HepG2 (cell line): ENCODE results near the gene HIGD1A. TPM values are rescaled to one million over a fixed set of nuclear protein-coding genes. Genes with fewer than 3 reads are reported as not detected.

Source experiments
- BCL6 ChIP-seq: IDR thresholded peaks from 2 replicates; pipeline ENCODE4 v1.6.1; 2016; ENCODE audit warnings: missing genetic modification reagents, missing compliant biosample characterization
- BRCA1 ChIP-seq: sonication (generic); formaldehyde crosslinking; IDR thresholded peaks from 2 replicates; pipeline ENCODE4 v1.4.0; 2020; ENCODE audit warnings: missing genetic modification reagents
- CAMTA2 ChIP-seq: sonication (generic); formaldehyde crosslinking; IDR thresholded peaks from 2 replicates; pipeline ENCODE4 v1.4.0; 2020; ENCODE audit warnings: mild to moderate bottlenecking, missing genetic modification reagents, borderline replicate concordance
- DRAP1 ChIP-seq: IDR thresholded peaks from 2 replicates; pipeline ENCODE4 v1.6.1; 2016; ENCODE audit warnings: missing genetic modification reagents, missing compliant biosample characterization
- FIP1L1 ChIP-seq: fragments of 200-400 bp; formaldehyde crosslinking; IDR thresholded peaks from 2 replicates; pipeline ENCODE4 v1.6.1; 2018; ENCODE audit warnings: low read depth, mild to moderate bottlenecking, low read length, moderate library complexity, borderline replicate concordance; ENCODE audit not compliant: insufficient read depth
- FOSL2 ChIP-seq: sonication (generic); formaldehyde crosslinking; IDR thresholded peaks from 2 replicates; pipeline ENCODE4 v1.4.0; 2020; ENCODE audit warnings: missing genetic modification reagents
- FOXK2 ChIP-seq: fragments of 450-650 bp; IDR thresholded peaks from 2 replicates; pipeline ENCODE4 v1.6.1; 2016
- GATAD2A ChIP-seq: IDR thresholded peaks from 2 replicates; pipeline ENCODE4 v1.6.1; 2016
- KDM5B ChIP-seq: sonication (generic); formaldehyde crosslinking; IDR thresholded peaks from 2 replicates; pipeline ENCODE4 v1.4.0; 2020; ENCODE audit warnings: missing genetic modification reagents, mild to moderate bottlenecking, borderline replicate concordance
- MAX ChIP-seq: IDR thresholded peaks from 2 replicates; pipeline ENCODE4 v1.6.1; 2012; ENCODE audit warnings: inconsistent platforms
- PHF21A ChIP-seq: sonication (generic); formaldehyde crosslinking; IDR thresholded peaks from 2 replicates; pipeline ENCODE4 v1.5.0; 2020; ENCODE audit warnings: mild to moderate bottlenecking, missing genetic modification reagents
- SALL1 ChIP-seq: sonication (generic); formaldehyde crosslinking; IDR thresholded peaks from 2 replicates; pipeline ENCODE4 v1.8.0; 2022; ENCODE audit warnings: mild to moderate bottlenecking, missing genetic modification reagents
- SP5 ChIP-seq: IDR thresholded peaks from 2 replicates; pipeline ENCODE4 v1.6.1; 2016; ENCODE audit warnings: low read depth, borderline replicate concordance
- TFDP2 ChIP-seq: sonication (generic); formaldehyde crosslinking; IDR thresholded peaks from 2 replicates; pipeline ENCODE4 v1.4.0; 2020; ENCODE audit warnings: missing genetic modification reagents
- ZFX ChIP-seq: sonication (generic); formaldehyde crosslinking; IDR thresholded peaks from 2 replicates; pipeline ENCODE4 v1.4.0; 2020; ENCODE audit warnings: mild to moderate bottlenecking, low read depth, missing genetic modification reagents, moderate library complexity
- ZNF20 ChIP-seq: sonication (generic); formaldehyde crosslinking; IDR thresholded peaks from 2 replicates; pipeline ENCODE4 v1.4.0; 2020; ENCODE audit warnings: mild to moderate bottlenecking, moderate library complexity, missing genetic modification reagents
- ZNF337 ChIP-seq: sonication (generic); formaldehyde crosslinking; IDR thresholded peaks from 2 replicates; pipeline ENCODE4 v1.5.1; 2020; ENCODE audit warnings: missing genetic modification reagents, low read depth, mild to moderate bottlenecking, borderline replicate concordance
- ZNF343 ChIP-seq: sonication (generic); formaldehyde crosslinking; IDR thresholded peaks from 2 replicates; pipeline ENCODE4 v1.4.0; 2020; ENCODE audit warnings: mild to moderate bottlenecking, missing genetic modification reagents
- ZNF646 ChIP-seq: sonication (generic); formaldehyde crosslinking; IDR thresholded peaks from 2 replicates; pipeline ENCODE4 v1.9.0; 2021; ENCODE audit warnings: mild to moderate bottlenecking, missing genetic modification reagents
- ZNF839 ChIP-seq: sonication (generic); formaldehyde crosslinking; IDR thresholded peaks from 2 replicates; pipeline ENCODE4 v1.4.0; 2020; ENCODE audit warnings: missing genetic modification reagents, mild to moderate bottlenecking, borderline replicate concordance
- ZNF878 ChIP-seq: sonication (generic); formaldehyde crosslinking; IDR thresholded peaks from 2 replicates; pipeline ENCODE4 v1.8.1; 2023; ENCODE audit warnings: mild to moderate bottlenecking, missing genetic modification reagents, moderate library complexity
- ZSCAN20 ChIP-seq: sonication (generic); formaldehyde crosslinking; IDR thresholded peaks from 2 replicates; pipeline ENCODE4 v1.4.0; 2020; ENCODE audit warnings: missing genetic modification reagents, mild to moderate bottlenecking, borderline replicate concordance
- polyA plus RNA-seq, 8 experiments: library from polyadenylated mRNA; depleted of rRNA in 3 of 8; stranded (reverse) in 7 of 8; unstranded in 1 of 8; fragments of >200 nt; fragmentation: Illumina TruSeq in 4 of 8; extraction: Trizol in 4 of 8; gene quantifications; 2 replicates each; pipeline versions ENCODE4 v1.2.1 to v1.2.3, GENCODE V29; 2011 to 2016; ENCODE audit warnings: low read depth in 4 of 8, missing spikeins in 1 of 8, mixed read lengths in 1 of 8; ENCODE audit not compliant: insufficient read depth in 1 of 8
- total RNA-seq, 5 experiments: library from RNA; depleted of rRNA; stranded (reverse); fragments of >200 nt; fragmentation: Illumina TruSeq; extraction: Trizol; gene quantifications; 2 replicates each; pipeline ENCODE4 v1.2.3, GENCODE V29; 2016; ENCODE audit warnings: low read depth in 1 of 5

The HIGD1A gene
- total and polyA plus RNA-seq, 2 of the 13 experiments (the other 11 are each of a cell fraction or from before 2014, with no cell fraction given): 222 to 253 TPM

GRCh38 chr3:42755681-42756578 lies 48.4 kb downstream of the HIGD1A start (continued):
- TF ChIP-seq ZNF646 (no peak), ZSCAN20 (CRISPR knock-in tag) (no peak), TFDP2 (CRISPR knock-in tag) (no peak), ZNF337 (CRISPR knock-in tag) (0 out of 2 replicates have a peak, but pooled peaks have one; percentile 42), SALL1 (peak; percentile 96), MAX (peak; percentile 79; the same call in 1 of the 2 replicates), KDM5B (CRISPR knock-in tag) (no peak), ZFX (CRISPR knock-in tag) (0 out of 2 replicates have a peak, but pooled peaks have one; percentile 14), FOXK2 (peak; percentile 57; the same call in 1 of the 2 replicates), ZNF878 (CRISPR knock-in tag) (no peak), BRCA1 (CRISPR knock-in tag) (no peak), FIP1L1 (no peak), CAMTA2 (no peak), BCL6 (peak; percentile 66), DRAP1 (CRISPR knock-in tag) (peak; percentile 13; the same call in 1 of the 2 replicates), GATAD2A (CRISPR knock-in tag) (peak; percentile 83), SP5 (CRISPR knock-in tag) (no peak), PHF21A (CRISPR knock-in tag) (peak; percentile 64; the same call in 1 of the 2 replicates), ZNF839 (CRISPR knock-in tag) (no peak), FOSL2 (peak; percentile 82), ZNF343 (CRISPR knock-in tag) (no peak), ZNF20 (CRISPR knock-in tag) (no peak)
